ENCODE data around the gene ARMC8.

ARMC8 gene

DNA sequence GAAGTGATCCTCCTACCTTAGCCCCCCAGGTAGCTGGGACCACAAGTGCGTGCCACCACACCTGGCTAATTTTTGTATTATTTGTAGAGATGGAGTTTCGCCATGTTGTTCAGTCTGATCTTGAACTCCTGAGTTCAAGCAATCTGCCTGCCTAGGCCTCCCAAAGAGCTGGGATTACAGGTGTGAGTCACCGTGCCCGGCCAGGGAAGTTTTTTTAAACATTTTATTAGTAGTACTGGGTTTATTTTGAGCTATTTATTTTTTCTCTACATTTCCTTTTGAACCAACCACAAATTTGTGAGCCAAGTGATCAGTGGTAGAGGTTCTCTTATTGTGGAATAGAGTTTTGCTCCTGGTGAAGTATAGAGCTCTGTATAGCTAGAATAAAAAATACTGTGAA is 33.7 kb downstream of the ARMC8 start:
- ChIA-PET CTCF (no interaction called here), POLR2A (no interaction called here)
- TF ChIP-seq, protein P1, sequence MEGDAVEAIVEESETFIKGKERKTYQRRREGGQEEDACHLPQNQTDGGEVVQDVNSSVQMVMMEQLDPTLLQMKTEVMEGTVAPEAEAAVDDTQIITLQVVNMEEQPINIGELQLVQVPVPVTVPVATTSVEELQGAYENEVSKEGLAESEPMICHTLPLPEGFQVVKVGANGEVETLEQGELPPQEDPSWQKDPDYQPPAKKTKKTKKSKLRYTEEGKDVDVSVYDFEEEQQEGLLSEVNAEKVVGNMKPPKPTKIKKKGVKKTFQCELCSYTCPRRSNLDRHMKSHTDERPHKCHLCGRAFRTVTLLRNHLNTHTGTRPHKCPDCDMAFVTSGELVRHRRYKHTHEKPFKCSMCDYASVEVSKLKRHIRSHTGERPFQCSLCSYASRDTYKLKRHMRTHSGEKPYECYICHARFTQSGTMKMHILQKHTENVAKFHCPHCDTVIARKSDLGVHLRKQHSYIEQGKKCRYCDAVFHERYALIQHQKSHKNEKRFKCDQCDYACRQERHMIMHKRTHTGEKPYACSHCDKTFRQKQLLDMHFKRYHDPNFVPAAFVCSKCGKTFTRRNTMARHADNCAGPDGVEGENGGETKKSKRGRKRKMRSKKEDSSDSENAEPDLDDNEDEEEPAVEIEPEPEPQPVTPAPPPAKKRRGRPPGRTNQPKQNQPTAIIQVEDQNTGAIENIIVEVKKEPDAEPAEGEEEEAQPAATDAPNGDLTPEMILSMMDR (IDR thresholded peaks at IDR 0.05; ENCODE audit: control extremely low read depth, extremely low read depth, low read depth, missing control alignments), result no peak
- DNase-seq (ENCODE audit: extremely low spot score), result no peak

DNA sequence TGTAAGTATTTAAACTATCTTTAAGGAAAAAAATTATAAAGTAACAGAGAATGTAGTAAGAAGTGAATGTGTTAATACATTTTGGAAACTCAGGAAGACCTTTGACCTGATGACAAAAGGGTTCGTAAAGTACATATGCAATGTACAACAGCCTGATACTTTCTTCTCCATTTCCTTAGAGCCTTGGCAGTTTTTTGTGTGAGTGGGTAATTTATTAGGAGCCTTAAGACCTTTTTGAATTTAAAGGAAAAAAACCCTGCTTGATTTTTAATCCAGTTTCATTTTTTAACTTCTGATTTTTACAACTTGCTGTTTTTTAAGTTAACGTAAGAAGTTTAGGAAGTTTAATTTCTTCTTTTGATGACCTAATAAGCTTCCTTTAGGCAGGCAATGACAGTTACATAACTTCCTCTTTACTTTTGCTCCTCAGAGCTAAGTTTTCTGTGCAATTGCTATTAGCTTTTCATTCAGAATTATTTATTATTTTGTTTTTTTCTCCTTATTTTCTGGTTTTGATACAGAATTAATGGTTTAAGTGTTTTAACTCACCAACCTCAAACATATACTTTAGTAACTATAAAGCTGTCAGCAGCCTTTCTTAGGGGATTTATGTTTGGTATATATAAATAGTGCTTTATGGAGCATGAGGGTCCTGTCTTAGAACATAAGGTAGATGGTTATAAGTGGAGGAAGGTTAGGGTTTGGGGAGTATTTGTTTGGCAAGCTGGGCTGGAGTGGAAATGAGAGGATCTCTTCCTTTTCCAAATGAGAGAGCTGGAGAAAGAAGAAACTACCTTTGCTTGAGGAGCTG is 35.2 kb downstream of the ARMC8 start:
- ChIA-PET POLR2A (no interaction called here), CTCF (interaction anchor here (1.3 to 1.7 kb wide), 3 partner anchors 8 to 20 kb away, joined by 3 to 4 read pairs (median 3); no protein-coding TSS in a partner anchor)
- DNase-seq (ENCODE audit: extremely low spot score), result no peak
- TF ChIP-seq, protein P1 (IDR thresholded peaks at IDR 0.05; ENCODE audit: control extremely low read depth, extremely low read depth, low read depth, missing control alignments), result no peak

DNA sequence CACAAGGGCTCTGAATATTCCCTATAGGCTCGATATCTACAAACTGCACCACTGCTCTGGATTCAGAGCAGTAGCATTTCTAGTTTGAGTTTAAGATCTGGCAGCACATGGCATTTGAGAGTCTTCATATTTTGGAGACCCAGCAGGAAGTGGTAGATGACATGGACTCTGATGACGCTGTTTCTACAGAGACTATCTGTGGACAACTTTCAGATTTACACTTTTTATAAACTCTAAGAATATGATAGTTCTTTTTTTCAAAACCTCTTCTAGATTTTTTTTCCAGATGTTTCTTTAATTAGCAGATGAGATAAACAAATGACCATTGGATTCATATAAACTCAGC is 35.8 kb downstream of the ARMC8 start:
- POLR2A ChIA-PET, result no interaction called here
- TF ChIP-seq, protein P1 (IDR thresholded peaks at IDR 0.05; ENCODE audit: control extremely low read depth, extremely low read depth, low read depth, missing control alignments), result no peak
- CTCF ChIA-PET, result interaction anchor here (1.3 to 1.7 kb wide), 3 partner anchors 8 to 19 kb away, joined by 3 to 4 read pairs (median 3); no protein-coding TSS in a partner anchor
- no peak for DNase-seq (ENCODE audit: extremely low spot score)

DNA sequence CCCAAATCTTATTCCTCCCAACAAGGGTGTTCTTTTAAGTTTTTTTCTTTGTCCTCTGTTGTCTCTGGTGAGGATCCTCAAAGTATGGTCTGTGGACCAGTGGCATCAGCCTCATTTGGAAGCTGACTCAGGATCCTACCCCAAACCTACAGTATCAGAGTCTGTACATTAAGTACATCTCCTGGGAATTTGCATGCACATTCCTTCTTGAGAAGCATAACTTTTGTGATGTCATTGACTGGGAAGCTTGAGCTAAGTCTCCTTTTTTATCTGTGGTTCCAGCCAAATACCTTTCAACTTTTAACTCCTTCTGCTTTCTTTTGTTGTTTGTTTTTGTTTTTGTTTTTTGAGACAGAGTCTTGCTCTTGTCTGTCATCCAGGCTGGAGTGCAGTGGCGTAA is 40.5 kb downstream of the ARMC8 start:
- ChIA-PET CTCF (interaction anchor here (1.2 kb wide), 1 partner anchor 14 kb away, joined by 3 read pairs; no protein-coding TSS in a partner anchor), POLR2A (no interaction called here)
- TF ChIP-seq, protein P1 (IDR thresholded peaks at IDR 0.05; ENCODE audit: control extremely low read depth, extremely low read depth, low read depth, missing control alignments), result no peak
- no peak for DNase-seq (ENCODE audit: extremely low spot score)

DNA sequence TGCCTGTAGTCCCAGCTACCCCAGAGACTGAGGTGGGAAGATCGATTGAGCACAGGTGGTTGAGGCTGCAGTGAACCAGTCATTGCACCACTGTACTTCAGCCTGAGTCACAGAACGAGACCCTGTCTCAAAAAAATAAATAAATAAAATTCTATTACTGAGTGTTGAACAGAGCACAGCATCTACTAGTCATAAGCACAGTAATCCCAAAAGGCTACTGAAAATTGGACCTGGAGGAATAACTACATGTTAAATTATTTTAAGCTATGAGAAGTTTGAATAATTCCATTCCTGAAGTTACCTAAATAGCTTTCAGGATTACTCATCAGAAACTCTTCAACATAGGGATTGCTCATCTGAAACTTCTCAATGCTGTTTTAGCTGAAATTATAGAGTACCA is 43.4 kb downstream of the ARMC8 start:
- ChIA-PET CTCF (interaction anchor here (1.2 to 1.9 kb wide), 2 partner anchors 16 to 50 kb away, joined by 3 to 5 read pairs; no protein-coding TSS in a partner anchor), POLR2A (no interaction called here)
- DNase-seq (ENCODE audit: extremely low spot score), result no peak
- TF ChIP-seq, protein P1 (IDR thresholded peaks at IDR 0.05; ENCODE audit: control extremely low read depth, extremely low read depth, low read depth, missing control alignments), result no peak

DNA sequence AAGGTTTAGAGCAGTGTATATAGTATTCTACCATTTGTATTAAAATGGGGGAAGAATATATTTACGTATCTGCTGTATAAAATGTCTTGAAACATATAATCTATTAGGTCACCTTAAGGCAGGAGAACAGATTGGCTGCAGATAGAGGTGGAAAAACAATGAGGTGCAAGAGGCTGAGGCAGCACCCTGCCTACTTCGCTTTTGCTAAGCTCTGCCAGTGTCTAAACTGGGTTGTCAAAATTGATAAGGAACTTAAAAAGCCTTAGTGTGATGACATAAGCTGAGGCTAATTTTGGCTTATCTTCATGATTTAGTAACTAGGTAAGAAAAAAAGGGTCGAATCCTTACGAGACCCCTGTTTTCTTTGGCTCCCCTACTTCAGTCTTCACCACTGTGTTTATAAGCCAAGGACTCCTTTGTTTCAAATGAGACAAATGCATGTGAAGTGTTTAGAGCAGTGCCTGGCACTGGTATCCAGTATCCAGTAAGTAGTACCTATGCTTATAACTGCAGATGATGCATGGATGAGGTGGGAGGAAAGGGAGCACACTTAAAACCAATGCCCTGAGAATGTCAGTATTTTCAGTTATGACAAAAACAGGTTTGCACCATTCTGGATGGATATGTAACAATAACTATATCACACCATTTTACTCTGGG is 45.7 kb downstream of the ARMC8 start:
- POLR2A ChIA-PET, result no interaction called here
- no peak for DNase-seq (ENCODE audit: extremely low spot score)
- TF ChIP-seq, protein P1 (IDR thresholded peaks at IDR 0.05; ENCODE audit: control extremely low read depth, extremely low read depth, low read depth, missing control alignments), result no peak
- CTCF ChIA-PET, result no interaction called here

Data from GM10248 (cell line).